22Rv1 (cell line): ENCODE data around the gene CHD6.

Experiments
- ZFX ChIP-seq: fragments of 450-650 bp; IDR thresholded peaks from 2 replicates; pipeline ENCODE4 v1.6.1; 2017; ENCODE audit warnings: antibody characterized with exemption, borderline replicate concordance
- TF ChIP-seq, protein P1 (sequence below): fragments of 450-650 bp; IDR thresholded peaks from 2 replicates; pipeline ENCODE4 v1.5.1; 2017; ENCODE audit warnings: mild to moderate bottlenecking

GRCh38 chr20:41453010-41453950 is 164.9 kb downstream of the CHD6 start:
- TF ChIP-seq, protein P1, sequence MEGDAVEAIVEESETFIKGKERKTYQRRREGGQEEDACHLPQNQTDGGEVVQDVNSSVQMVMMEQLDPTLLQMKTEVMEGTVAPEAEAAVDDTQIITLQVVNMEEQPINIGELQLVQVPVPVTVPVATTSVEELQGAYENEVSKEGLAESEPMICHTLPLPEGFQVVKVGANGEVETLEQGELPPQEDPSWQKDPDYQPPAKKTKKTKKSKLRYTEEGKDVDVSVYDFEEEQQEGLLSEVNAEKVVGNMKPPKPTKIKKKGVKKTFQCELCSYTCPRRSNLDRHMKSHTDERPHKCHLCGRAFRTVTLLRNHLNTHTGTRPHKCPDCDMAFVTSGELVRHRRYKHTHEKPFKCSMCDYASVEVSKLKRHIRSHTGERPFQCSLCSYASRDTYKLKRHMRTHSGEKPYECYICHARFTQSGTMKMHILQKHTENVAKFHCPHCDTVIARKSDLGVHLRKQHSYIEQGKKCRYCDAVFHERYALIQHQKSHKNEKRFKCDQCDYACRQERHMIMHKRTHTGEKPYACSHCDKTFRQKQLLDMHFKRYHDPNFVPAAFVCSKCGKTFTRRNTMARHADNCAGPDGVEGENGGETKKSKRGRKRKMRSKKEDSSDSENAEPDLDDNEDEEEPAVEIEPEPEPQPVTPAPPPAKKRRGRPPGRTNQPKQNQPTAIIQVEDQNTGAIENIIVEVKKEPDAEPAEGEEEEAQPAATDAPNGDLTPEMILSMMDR: no peak
- no peak for TF ChIP-seq ZFX
